NB4 (cell line): ENCODE measurements around the gene TRPM4.

ENCODE experiments used
- DNase-seq: peaks from one replicate; pipeline ENCODE4 v3.0.0; 2010; ENCODE audit warnings: low read depth
- H3K4me3 ChIP-seq: one replicate; pipeline ENCODE4 v1.5.1; 2011; ENCODE audit warnings: mild to moderate bottlenecking, low read depth, low read length, moderate library complexity
- CTCF ChIP-seq: IDR thresholded peaks from one replicate; pipeline ENCODE4 v1.5.1; 2012; ENCODE audit warnings: low read depth, low read length
- MAX ChIP-seq: IDR thresholded peaks from 2 replicates; pipeline ENCODE4 v1.6.1; 2011; ENCODE audit warnings: low read depth, low read length
- MYC ChIP-seq: IDR thresholded peaks from 2 replicates; pipeline ENCODE4 v1.6.1; 2011; ENCODE audit warnings: low read depth, low read length
- POLR2A ChIP-seq: IDR thresholded peaks from 2 replicates; pipeline ENCODE4 v1.6.1; 2011; ENCODE audit warnings: mild to moderate bottlenecking; ENCODE audit not compliant: insufficient read length; ENCODE audit errors: extremely low read depth

Gene TRPM4

GRCh38 chr19:49244256-49244655 is 86.7 kb downstream of the TRPM4 start:
- TF ChIP-seq POLR2A: no peak
- TF ChIP-seq MYC: no peak
- TF ChIP-seq MAX: no peak
- no peak for TF ChIP-seq CTCF
- H3K4me3 ChIP-seq: no peak overlapping the region
- no peak for DNase-seq

- DNase-seq: no peak
- H3K4me3 ChIP-seq: no peak overlapping the region
- TF ChIP-seq CTCF: no peak
- no peak for TF ChIP-seq MYC
- no peak for TF ChIP-seq MAX
- no peak for TF ChIP-seq POLR2A
These were observed 90.1 kb downstream of the TRPM4 start for GRCh38 chr19:49247676-49248075.

DNA sequence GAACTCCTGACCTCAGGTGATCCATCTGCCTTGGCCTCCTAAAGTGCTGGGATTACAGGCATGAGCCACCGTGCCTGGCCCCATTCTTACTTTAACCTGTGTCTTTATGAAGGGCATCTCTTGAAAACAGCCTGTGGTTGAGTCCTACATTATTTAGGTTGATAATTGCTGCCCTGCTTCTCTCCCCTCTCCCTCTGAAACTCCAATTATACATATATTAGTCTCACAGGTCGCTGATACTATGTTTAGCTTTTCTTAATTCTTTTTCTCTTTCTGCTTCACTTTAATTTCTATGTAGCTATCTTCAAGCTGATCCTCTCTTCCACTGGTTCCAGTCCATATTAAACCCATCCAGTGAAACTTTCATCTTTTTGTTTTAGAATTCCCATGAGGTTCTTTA is 92.3 kb downstream of the TRPM4 start:
- no peak for DNase-seq
- no peak for TF ChIP-seq CTCF
- no peak overlapping the region for H3K4me3 ChIP-seq

GRCh38 chr19:49255674-49256073 is 98.1 kb downstream of the TRPM4 start:
- no peak for DNase-seq
- H3K4me3 ChIP-seq: no peak overlapping the region
- TF ChIP-seq MYC: no peak
- no peak for TF ChIP-seq CTCF
- TF ChIP-seq MAX: no peak
- no peak for TF ChIP-seq POLR2A

- no peak for DNase-seq
- no peak overlapping the region for H3K4me3 ChIP-seq
- TF ChIP-seq MYC (no peak), MAX (no peak), CTCF (no peak), POLR2A (no peak)
These were observed 99.1 kb downstream of the TRPM4 start for GRCh38 chr19:49256691-49257090.
